A549 (cell line): ENCODE measurements around the gene APCDD1L.

Source experiments
- KDM5A ChIP-seq: fragments of 200-600 bp; sonication (generic); IDR thresholded peaks from 2 replicates; pipeline ENCODE4 v1.6.1; 2016; ENCODE audit warnings: antibody characterized with exemption, mild to moderate bottlenecking
- RNF2 ChIP-seq: fragments of 200-600 bp; sonication (generic); IDR thresholded peaks from 2 replicates; pipeline ENCODE4 v1.6.1; 2016; ENCODE audit warnings: low read depth, mild to moderate bottlenecking, antibody characterized with exemption, moderate library complexity, borderline replicate concordance
- TF ChIP-seq, protein P1 (sequence below): fragments of 200-600 bp; sonication (generic); IDR thresholded peaks from 2 replicates; pipeline ENCODE4 v1.6.1; 2016; ENCODE audit warnings: antibody characterized with exemption, mild to moderate bottlenecking, moderate library complexity

DNA sequence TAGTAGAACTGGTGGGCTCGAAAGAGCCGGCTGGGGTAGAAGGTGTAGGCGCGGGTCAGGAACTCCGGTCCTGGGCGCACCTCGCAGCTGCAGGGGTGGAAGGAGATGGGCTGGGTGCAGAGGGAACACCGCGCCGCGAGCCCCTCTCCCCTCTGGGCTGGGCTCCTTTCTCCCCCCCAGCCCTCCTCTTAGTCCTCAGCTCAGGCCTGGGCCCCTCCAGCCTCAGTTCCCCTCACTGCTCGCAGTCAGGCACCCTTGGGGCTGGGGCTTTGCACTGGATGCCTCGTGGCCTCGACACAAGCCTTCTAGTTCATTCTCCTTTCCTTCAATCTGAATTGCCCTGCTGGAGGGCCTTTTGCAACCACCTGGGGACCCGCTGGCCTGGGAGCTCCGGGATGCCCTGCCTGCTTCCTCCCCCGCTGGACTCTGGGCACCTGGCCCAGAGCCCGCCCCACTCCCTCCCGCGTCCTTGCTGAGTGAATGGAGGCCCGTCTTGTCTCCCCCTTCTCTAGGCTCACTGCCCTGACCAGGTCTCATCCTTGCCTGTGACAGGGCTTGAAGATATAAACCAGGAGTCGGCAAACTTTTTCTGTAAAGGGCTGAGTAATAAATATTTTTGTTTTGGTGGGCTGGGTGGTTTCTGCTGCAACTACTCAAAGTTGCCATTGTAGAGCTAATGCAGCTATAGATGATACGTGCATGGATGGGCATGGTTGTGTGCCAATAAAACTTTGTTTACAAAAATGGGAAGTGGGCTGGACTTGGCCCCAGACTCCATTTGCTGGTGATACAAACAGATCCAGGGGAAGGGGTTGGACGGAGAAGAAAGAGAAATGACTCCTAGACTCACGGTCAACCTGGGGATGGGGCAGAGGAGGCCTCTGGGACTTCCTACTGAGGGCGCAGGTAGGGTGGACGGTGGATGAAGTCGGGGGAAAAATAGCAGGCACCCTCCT, 47.3 kb downstream of the APCDD1L start:
- TF ChIP-seq KDM5A (no peak), RNF2 (no peak)
- TF ChIP-seq, protein P1, sequence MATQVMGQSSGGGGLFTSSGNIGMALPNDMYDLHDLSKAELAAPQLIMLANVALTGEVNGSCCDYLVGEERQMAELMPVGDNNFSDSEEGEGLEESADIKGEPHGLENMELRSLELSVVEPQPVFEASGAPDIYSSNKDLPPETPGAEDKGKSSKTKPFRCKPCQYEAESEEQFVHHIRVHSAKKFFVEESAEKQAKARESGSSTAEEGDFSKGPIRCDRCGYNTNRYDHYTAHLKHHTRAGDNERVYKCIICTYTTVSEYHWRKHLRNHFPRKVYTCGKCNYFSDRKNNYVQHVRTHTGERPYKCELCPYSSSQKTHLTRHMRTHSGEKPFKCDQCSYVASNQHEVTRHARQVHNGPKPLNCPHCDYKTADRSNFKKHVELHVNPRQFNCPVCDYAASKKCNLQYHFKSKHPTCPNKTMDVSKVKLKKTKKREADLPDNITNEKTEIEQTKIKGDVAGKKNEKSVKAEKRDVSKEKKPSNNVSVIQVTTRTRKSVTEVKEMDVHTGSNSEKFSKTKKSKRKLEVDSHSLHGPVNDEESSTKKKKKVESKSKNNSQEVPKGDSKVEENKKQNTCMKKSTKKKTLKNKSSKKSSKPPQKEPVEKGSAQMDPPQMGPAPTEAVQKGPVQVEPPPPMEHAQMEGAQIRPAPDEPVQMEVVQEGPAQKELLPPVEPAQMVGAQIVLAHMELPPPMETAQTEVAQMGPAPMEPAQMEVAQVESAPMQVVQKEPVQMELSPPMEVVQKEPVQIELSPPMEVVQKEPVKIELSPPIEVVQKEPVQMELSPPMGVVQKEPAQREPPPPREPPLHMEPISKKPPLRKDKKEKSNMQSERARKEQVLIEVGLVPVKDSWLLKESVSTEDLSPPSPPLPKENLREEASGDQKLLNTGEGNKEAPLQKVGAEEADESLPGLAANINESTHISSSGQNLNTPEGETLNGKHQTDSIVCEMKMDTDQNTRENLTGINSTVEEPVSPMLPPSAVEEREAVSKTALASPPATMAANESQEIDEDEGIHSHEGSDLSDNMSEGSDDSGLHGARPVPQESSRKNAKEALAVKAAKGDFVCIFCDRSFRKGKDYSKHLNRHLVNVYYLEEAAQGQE: no peak
